GM12801 (cell line): ENCODE data around the gene BEST3.

Experiments
- CTCF ChIP-seq: IDR thresholded peaks from one replicate; pipeline ENCODE4 v1.5.1; 2011; ENCODE audit warnings: control low read depth; ENCODE audit not compliant: insufficient read length; ENCODE audit errors: extremely low read depth

BEST3 gene

GRCh38 chr12:69671597-69671996 lies 27.5 kb downstream of the BEST3 start:
- TF ChIP-seq CTCF, result no peak

- no peak for TF ChIP-seq CTCF
These were observed 32.3 kb downstream of the BEST3 start for GRCh38 chr12:69666798-69667197.

GRCh38 chr12:69663726-69664125 lies 35.4 kb downstream of the BEST3 start:
- no peak for TF ChIP-seq CTCF

- no peak for TF ChIP-seq CTCF
These were observed 36.3 kb downstream of the BEST3 start for GRCh38 chr12:69662764-69663163.

GRCh38 chr12:69661386-69661785 lies 37.7 kb downstream of the BEST3 start:
- no peak for TF ChIP-seq CTCF

- TF ChIP-seq CTCF, result no peak
These were observed 38.8 kb downstream of the BEST3 start for GRCh38 chr12:69660164-69660863.

GRCh38 chr12:69658203-69658602 lies 40.9 kb downstream of the BEST3 start:
- TF ChIP-seq CTCF, result no peak
